Islet precursor cell (in vitro differentiated cells): ENCODE data around the gene DGKK.
A peak's percentile ranks its signal among the peaks of the same experiment; 100 is the strongest.
"Not testable (repeated sequence)": the region's sequence is repeated elsewhere in the genome, so short reads cannot be mapped to it uniquely, and the experiment has no call there.

Source experiments
- DNase-seq: peaks from one replicate; pipeline ENCODE4 v3.0.0-alpha.2; 2018

DGKK gene

GRCh38 chrX:50407976-50408375 lies 62.6 kb downstream of the DGKK start:
- no peak for DNase-seq

GRCh38 chrX:50403903-50404302 lies 66.7 kb downstream of the DGKK start:
- DNase-seq = peak; percentile 54

DNA sequence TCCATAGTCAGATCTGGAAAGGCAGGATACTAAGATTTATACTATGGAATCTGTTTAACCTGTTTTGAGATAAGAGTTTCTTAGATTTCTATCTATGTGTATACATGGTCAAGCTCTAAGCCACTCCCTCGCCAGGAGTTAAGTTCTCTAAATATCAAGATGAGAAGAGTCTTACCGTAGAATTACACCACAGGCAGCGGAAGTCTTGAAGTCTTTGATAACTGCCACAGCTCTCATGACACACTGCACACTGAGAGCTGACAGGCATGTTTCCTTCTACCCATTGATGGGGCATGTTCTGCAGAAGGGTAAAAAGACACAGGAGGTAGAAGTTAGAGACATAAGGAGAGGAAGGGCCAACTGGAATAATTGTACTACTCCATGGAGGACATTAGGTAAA lies 67.7 kb downstream of the DGKK start:
- no peak for DNase-seq

GRCh38 chrX:50393902-50394301 lies 76.7 kb downstream of the DGKK start:
- DNase-seq = no peak

DNA sequence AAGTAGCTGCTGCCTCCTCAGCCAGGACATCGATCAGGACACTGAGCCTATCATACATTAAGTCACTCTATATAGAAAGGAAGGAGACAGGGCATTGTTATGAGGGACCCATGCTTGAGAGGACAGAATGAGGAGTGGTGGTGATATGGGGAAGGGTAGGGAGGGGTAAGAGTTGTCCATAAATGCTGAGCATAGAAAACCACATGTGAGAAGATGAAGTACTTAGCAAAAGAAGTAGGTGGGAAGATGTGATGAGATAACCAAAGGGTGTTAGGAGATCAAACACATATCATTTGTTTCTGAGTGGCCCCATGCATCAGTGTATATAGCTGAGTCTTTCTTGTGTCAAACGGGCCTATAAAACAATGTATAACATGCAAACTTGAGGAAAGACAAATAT lies 84.1 kb downstream of the DGKK start:
- no peak for DNase-seq

DNA sequence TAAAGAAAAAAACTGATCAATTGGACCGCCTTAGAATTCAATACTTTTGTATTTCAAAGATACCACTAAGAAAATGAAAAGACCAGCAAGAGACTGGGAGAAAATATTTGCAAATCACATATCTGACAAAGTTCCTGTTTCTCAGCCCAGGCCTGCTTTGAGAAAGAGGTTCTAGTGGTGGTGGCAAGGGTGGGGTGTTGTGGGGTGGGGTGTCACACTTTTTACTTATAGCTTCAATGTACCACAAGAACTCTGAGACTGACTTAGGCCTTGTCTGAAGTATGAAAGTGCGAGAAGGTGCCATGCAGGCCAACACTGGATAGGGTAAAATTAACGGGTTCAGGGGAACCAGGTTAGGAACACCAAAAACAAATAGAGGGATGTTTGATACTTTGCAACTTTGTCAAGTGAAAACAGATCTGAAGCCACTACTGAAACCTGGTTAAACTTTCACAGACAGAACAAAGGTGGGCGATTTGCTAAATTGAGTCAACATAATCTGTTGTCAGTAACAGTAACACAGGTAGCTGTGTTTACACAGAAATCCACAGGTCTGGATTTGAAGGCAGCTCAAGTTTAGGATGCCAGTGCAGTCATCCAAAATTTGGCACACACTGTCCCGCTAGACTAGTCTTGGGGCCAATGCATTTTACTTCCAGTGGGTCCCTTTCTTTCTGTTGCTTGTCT lies 88.8 kb downstream of the DGKK start:
- no peak for DNase-seq

DNA sequence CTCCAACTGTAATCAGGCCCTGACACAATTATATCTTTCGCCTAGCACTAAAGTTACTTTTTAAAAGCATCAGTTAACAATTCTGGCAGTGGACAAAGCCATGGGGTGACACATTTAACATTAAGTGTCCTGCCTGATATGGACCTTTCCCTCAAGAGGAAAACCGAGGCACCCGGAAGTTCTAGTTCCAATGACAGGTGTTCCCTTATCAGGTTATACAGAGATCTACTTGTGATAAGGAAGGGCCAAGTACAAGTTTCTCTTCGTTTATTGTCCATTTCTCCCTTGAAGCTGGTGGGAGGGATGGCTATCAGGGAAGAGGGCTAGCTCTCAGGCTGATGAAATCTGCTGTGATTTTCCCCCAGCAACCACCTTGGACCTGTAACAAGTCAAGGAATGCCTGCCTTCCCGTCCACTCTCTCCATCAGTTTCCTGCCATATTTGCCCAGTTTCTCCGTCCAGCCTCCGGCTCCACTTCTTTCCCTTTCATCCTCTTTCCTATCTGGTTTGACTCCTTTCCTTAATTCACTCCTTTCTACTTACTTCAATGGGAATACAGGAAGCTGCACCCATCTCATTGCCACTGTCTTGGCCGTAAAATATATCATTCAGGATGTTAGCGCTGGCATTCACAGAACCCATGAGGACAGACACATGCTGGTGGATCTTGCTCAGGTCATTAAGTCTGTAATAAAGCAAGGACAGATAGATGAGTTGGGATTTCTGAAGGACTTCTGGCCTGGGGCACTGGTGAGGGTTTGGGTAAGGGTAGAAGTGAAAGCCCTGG lies 95.0 kb downstream of the DGKK start:
- DNase-seq = no peak

DNA sequence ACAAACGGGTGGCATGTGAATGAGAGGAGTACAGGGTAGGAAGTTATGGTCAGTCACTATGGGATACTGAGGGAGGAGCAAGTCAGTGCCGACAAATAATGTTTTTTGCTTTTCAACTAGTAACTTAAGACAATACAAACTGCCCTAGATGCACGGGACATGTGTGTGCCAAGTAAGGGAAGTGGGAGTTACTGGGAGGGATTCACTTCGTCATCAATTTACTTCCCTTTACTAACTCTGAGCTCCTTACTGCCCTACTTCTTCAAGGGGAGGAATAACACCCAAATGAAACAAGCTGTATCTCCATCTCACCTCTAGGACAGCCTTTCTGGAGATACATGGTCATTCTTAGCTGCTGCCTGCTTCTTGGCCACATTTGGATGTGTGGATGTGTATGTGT lies 97.7 kb downstream of the DGKK start:
- DNase-seq = no peak

DNA sequence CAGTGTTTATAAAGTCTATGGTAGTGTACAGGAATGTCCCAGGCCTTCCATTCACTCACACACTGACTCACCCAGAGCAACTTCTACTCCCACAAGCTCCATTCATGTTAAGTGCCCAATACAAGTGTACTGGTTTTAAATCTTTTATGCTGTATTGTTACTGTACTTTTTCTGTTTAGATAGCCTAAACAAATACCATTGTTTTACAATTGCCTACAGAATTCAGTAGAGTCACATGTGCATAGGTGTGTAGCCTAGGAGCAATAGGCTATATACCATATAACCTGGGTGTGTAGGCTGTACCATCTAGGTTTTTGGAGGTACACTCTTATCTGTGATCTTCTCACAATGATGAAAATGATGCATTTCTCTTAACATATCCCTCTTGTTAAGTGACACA lies 126.7 kb downstream of the DGKK start:
- DNase-seq = no peak

DNA sequence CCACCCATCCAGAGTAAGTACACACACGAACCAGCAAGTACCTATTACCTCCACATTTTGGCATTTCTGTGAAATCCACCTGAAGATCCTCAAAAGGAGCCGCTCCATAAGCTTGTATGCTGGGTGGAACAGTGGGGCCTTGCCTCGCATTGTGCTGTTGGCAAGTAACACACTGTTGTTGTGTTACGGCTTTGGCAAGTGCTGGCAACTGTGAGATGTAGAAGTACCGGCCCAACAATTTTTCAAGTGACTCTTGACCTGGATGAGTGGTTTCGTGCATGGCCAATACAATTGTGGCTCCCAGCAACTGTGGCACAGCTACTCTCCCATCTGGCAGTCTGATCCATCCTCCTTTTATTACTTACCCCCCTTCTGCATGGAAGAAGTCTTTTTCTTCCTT lies 137.3 kb downstream of the DGKK start:
- DNase-seq = no peak

GRCh38 chrX:50332668-50333067 lies 138.0 kb downstream of the DGKK start:
- not testable (repeated sequence) for DNase-seq

GRCh38 chrX:50327235-50327634 lies 143.4 kb downstream of the DGKK start:
- no peak for DNase-seq
